GM19025 (cell line): ENCODE measurements around the gene HMX3.

Source experiments
- ATAC-seq: cut with Tn5 transposase; IDR thresholded peaks from one replicate; pipeline ENCODE4 v1.9.1; 2021; ENCODE audit warnings: mild to moderate bottlenecking, low read depth, moderate library complexity; ENCODE audit not compliant: unreplicated experiment

HMX3 gene

GRCh38 chr10:123133541-123134342 is 2.0 kb upstream of the HMX3 start:
- ATAC-seq, result no peak

GRCh38 chr10:123134343-123134914 is 1.3 kb upstream of the HMX3 start:
- ATAC-seq, result no peak

GRCh38 chr10:123134915-123135414 is 805 bp upstream of the HMX3 start:
- ATAC-seq, result no peak

GRCh38 chr10:123136221-123136805 is 543 bp downstream of the HMX3 start:
- ATAC-seq, result no peak

GRCh38 chr10:123136806-123137642 is 1.3 kb downstream of the HMX3 start:
- ATAC-seq, result no peak

GRCh38 chr10:123139165-123139520 is 3.4 kb downstream of the HMX3 start:
- ATAC-seq, result no peak

GRCh38 chr10:123139521-123140163 is 3.9 kb downstream of the HMX3 start:
- ATAC-seq, result no peak

GRCh38 chr10:123140164-123140982 is 4.6 kb downstream of the HMX3 start:
- ATAC-seq, result no peak

- ATAC-seq, result no peak
Observed at GRCh38 chr10:123140983-123141390, 5.2 kb downstream of the HMX3 start.

- no peak for ATAC-seq
Observed at GRCh38 chr10:123141791-123142700, 6.3 kb downstream of the HMX3 start.

GRCh38 chr10:123142701-123143161 is 7.0 kb downstream of the HMX3 start:
- ATAC-seq, result no peak

GRCh38 chr10:123143162-123143824 is 7.5 kb downstream of the HMX3 start:
- no peak for ATAC-seq

- no peak for ATAC-seq
Observed at GRCh38 chr10:123143825-123144168, 8.0 kb downstream of the HMX3 start.

GRCh38 chr10:123144697-123145541 is 9.1 kb downstream of the HMX3 start:
- no peak for ATAC-seq

- no peak for ATAC-seq
Observed at GRCh38 chr10:123145542-123146012, 9.8 kb downstream of the HMX3 start.

- ATAC-seq, result no peak
Observed at GRCh38 chr10:123146013-123146893, 10.5 kb downstream of the HMX3 start.
